Measurements from ENCODE around the gene BRME1. TPM values are rescaled to one million over a fixed set of nuclear protein-coding genes. Genes with fewer than 3 reads are reported as not detected.

BRME1 gene
- total and polyA plus RNA-seq, 2 of the 13 experiments (the other 11 are each of a cell fraction or from before 2014, with no cell fraction given) = 0.74 to 1.5 TPM

DNA sequence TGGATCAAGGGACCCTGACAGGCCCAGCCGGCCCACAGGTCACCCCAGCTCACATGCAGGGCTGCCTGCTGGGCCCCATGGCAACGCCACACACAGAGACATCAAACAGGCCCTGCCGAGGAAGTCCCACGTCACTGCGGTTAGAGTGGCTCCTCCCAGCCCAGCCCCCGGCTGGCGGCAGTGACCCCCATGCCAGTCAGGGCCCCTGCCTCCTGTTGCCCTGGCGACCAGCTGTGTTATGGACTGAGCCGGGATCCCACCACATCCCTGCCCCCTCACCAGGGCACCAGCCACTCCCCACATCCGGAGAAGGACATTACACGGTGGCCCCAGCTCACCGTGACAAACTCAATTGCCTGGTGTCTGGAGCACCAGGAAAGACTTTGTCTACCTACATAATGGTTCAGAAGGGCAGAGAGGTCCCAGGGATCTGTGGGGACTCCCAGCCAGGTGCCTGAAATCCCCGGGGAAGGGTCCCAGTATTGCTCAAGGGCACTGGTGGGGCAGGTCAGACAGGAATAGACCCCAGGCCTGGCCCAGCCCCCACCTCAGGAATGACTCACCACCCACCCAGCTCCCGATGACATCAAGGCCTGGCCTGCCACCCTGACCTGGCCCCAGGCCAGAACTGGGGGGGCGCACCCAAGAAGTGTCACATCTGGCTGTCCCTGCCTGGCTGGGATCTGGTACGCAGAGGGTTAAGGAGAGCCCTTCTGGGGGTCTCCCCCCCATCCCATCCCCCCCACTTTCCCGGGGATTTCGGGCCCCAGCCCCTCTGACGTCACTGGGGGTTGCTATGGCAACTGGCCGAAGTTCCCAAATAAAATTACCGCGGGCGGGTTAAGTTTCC lies 59.1 kb downstream of the BRME1 start (continued):
- TF ChIP-seq, protein P1, sequence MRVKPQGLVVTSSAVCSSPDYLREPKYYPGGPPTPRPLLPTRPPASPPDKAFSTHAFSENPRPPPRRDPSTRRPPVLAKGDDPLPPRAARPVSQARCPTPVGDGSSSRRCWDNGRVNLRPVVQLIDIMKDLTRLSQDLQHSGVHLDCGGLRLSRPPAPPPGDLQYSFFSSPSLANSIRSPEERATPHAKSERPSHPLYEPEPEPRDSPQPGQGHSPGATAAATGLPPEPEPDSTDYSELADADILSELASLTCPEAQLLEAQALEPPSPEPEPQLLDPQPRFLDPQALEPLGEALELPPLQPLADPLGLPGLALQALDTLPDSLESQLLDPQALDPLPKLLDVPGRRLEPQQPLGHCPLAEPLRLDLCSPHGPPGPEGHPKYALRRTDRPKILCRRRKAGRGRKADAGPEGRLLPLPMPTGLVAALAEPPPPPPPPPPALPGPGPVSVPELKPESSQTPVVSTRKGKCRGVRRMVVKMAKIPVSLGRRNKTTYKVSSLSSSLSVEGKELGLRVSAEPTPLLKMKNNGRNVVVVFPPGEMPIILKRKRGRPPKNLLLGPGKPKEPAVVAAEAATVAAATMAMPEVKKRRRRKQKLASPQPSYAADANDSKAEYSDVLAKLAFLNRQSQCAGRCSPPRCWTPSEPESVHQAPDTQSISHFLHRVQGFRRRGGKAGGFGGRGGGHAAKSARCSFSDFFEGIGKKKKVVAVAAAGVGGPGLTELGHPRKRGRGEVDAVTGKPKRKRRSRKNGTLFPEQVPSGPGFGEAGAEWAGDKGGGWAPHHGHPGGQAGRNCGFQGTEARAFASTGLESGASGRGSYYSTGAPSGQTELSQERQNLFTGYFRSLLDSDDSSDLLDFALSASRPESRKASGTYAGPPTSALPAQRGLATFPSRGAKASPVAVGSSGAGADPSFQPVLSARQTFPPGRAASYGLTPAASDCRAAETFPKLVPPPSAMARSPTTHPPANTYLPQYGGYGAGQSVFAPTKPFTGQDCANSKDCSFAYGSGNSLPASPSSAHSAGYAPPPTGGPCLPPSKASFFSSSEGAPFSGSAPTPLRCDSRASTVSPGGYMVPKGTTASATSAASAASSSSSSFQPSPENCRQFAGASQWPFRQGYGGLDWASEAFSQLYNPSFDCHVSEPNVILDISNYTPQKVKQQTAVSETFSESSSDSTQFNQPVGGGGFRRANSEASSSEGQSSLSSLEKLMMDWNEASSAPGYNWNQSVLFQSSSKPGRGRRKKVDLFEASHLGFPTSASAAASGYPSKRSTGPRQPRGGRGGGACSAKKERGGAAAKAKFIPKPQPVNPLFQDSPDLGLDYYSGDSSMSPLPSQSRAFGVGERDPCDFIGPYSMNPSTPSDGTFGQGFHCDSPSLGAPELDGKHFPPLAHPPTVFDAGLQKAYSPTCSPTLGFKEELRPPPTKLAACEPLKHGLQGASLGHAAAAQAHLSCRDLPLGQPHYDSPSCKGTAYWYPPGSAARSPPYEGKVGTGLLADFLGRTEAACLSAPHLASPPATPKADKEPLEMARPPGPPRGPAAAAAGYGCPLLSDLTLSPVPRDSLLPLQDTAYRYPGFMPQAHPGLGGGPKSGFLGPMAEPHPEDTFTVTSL (CRISPR knock-in tag; IDR thresholded peaks at IDR 0.05; ENCODE audit: borderline replicate concordance) = no peak
- TF ChIP-seq ZNF30 (CRISPR knock-in tag; IDR thresholded peaks at IDR 0.05) (no peak), ZNF350 (CRISPR knock-in tag; IDR thresholded peaks at IDR 0.05; ENCODE audit: borderline replicate concordance, low read depth) (peak; percentile 73; the same call in 1 of the 2 replicates), SP2 (CRISPR knock-in tag; IDR thresholded peaks at IDR 0.05) (no peak), ZNF558 (CRISPR knock-in tag; IDR thresholded peaks at IDR 0.05; ENCODE audit: borderline replicate concordance) (0 out of 2 replicates have a peak, but pooled peaks have one; percentile 13), MBNL3 (CRISPR knock-in tag; conservative IDR thresholded peaks at IDR 0.05) (no peak), ZNF678 (CRISPR knock-in tag; IDR thresholded peaks at IDR 0.05) (0 out of 2 replicates have a peak, but pooled peaks have one; percentile 27), FOXC1 (CRISPR knock-in tag; IDR thresholded peaks at IDR 0.05; ENCODE audit: borderline replicate concordance) (no peak), HNRNPLL (IDR thresholded peaks at IDR 0.05; ENCODE audit: low read depth, low read length, poor library complexity, severe bottlenecking) (peak; percentile 6), RNF2 (conservative IDR thresholded peaks at IDR 0.05; ENCODE audit: low read depth) (no peak; the same call in 1 of the 2 replicates)
- TF ChIP-seq, protein P2, sequence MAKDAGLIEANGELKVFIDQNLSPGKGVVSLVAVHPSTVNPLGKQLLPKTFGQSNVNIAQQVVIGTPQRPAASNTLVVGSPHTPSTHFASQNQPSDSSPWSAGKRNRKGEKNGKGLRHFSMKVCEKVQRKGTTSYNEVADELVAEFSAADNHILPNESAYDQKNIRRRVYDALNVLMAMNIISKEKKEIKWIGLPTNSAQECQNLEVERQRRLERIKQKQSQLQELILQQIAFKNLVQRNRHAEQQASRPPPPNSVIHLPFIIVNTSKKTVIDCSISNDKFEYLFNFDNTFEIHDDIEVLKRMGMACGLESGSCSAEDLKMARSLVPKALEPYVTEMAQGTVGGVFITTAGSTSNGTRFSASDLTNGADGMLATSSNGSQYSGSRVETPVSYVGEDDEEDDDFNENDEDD (CRISPR knock-in tag; IDR thresholded peaks at IDR 0.05; ENCODE audit: borderline replicate concordance) = no peak
- TF ChIP-seq, protein P3, sequence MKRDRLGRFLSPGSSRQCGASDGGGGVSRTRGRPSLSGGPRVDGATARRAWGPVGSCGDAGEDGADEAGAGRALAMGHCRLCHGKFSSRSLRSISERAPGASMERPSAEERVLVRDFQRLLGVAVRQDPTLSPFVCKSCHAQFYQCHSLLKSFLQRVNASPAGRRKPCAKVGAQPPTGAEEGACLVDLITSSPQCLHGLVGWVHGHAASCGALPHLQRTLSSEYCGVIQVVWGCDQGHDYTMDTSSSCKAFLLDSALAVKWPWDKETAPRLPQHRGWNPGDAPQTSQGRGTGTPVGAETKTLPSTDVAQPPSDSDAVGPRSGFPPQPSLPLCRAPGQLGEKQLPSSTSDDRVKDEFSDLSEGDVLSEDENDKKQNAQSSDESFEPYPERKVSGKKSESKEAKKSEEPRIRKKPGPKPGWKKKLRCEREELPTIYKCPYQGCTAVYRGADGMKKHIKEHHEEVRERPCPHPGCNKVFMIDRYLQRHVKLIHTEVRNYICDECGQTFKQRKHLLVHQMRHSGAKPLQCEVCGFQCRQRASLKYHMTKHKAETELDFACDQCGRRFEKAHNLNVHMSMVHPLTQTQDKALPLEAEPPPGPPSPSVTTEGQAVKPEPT (CRISPR knock-in tag; IDR thresholded peaks at IDR 0.05; ENCODE audit: low read depth) = no peak
- TF ChIP-seq, protein P4, sequence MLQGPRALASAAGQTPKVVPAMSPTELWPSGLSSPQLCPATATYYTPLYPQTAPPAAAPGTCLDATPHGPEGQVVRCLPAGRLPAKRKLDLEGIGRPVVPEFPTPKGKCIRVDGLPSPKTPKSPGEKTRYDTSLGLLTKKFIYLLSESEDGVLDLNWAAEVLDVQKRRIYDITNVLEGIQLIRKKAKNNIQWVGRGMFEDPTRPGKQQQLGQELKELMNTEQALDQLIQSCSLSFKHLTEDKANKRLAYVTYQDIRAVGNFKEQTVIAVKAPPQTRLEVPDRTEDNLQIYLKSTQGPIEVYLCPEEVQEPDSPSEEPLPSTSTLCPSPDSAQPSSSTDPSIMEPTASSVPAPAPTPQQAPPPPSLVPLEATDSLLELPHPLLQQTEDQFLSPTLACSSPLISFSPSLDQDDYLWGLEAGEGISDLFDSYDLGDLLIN (CRISPR knock-in tag; IDR thresholded peaks at IDR 0.05; ENCODE audit: borderline replicate concordance) = no peak; the same call in 1 of the 2 replicates
